CD4-positive, alpha-beta T cell treated with Interleukin-17A for 1 hour (primary cell): ENCODE results near the gene PSPH.
"Not testable (repeated sequence)": the region's sequence is repeated elsewhere in the genome, so short reads cannot be mapped to it uniquely, and the experiment has no call there.

Source experiments
- DNase-seq: peaks from one replicate; pipeline ENCODE4 v3.0.0-alpha.2; 2020

PSPH gene

GRCh38 chr7:56051339-56052191 lies at the start of gene PSPH, which contains the start of gene CCT6A:
Gene PSPH (minus strand): TSS chr7:56051444. CDS start chr7:56021212, 30,232 bp downstream.
Gene CCT6A (plus strand): TSS chr7:56051765. CDS start chr7:56051849, 84 bp downstream.
- DNase-seq = peak; percentile 90

DNA sequence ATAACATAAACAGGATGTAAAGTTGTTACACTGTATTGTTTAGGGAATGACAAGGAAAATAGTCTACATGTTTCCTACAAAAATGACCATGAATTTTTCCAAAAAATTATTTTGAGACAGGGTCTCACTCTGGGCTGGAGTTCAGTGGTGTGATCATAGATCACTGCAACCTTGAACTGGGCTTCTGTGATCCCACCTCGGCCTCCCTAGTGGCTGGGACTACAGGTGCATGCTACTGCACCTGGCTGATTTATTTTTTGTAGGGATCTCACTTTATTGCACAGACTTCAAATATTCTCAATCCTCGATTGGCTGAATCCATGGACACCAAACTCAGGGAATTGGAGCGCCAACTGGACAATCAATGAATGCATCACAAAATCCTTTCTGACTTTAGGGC lies 48.4 kb upstream of the PSPH start:
- DNase-seq = no peak

- not testable (repeated sequence) for DNase-seq
Observed at GRCh38 chr7:56098187-56099008, 47.2 kb upstream of the PSPH start.

DNA sequence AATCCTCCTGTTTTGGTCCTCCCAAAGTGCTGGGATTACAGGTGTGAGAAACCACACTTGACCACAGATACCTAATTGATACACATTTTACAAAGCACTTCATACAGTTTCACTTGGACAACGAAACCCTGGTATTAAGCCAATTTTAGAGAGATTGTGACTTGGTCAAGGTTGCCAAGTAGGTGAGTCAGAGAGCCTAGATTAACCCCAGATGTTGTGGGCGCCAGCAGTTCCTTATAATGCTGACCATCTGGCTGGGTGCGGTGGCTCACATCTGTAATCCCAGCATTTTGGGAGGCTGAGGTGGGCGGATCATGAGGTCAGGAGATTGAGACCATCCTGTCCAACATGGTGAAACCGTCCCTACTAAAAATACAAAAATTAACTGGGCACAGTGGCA lies 46.5 kb upstream of the PSPH start:
- no peak for DNase-seq

DNA sequence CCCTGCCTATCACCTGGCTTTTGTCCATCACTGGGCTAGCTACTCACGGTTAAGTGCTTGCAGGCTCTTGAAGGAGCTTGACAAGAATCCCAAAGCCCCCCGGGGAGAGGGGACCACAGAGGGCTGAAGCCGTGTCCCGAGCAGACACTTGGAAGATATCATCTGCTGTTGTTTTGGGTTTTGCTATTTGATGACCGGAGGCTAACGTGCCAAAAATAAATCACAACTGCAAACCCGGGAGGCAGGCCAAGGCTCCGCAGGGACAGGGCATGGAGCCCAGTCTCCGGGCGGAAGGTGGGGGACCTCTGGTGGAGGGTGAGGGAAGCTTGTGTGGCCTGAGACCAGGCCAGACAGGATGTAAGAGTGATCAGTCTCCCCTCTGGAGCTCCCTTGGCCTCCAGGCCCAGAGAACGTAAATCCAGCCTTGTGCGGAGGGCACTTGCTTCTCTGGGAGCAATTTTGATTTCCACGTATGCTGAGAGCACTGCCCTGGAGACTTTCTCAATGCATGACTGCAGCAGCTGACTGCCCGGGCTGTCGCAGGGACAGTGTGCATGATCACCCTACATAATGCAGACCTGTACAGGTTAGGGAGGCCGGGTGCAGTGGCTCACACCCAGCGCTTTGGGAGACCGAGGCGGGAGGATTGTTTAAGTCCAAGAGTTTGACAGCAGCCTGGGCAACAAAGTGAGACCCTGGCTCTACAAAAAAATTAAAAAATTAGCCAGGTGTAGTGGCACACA lies 41.7 kb upstream of the PSPH start, which contains the start of gene PHKG1:
Gene PHKG1, minus strand, starts transcription at position 164 of the 743 bp plus-strand sequence. CDS start 4,011 bp downstream, outside the sequence.
- DNase-seq = no peak

DNA sequence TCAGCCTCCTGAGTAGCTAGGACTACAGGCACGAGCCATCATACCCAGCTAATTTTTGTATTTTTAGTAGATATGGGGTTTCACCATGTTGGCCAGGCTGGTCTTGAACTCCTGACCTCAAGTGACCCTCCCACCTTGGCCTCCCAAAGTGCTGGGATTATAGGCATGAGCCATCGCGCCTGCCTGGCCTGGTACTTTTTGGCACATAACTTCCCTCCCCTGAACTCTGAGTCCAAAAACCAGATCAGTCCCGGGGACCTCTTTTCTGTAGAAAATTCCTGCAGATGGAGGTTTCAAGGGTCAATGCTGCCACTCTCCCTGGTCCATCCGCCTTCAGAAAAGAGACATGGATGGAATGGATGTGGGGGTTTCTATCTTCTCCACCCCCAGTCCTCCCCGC lies 41.1 kb upstream of the PSPH start:
- DNase-seq = not testable (repeated sequence)

DNA sequence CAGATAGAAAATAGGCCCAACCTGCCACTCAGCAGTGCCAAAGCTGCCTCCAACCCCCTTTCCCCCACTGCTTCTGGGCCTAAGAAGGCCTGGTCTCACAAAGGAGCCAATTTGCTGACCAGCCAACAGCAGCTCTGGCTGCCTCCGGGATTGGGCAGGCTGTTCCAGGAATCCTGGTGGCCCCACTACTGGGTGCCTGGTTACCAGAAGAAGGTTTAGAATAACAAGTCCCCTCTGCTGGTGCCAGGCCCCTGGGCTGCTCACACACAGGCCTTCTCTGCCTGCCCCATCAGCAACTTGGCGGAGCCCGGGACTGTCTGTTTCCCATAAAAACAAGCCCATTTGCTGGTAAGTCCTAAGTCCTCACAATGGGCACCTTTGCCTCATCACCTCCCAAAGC lies 40.3 kb upstream of the PSPH start:
- DNase-seq = no peak

DNA sequence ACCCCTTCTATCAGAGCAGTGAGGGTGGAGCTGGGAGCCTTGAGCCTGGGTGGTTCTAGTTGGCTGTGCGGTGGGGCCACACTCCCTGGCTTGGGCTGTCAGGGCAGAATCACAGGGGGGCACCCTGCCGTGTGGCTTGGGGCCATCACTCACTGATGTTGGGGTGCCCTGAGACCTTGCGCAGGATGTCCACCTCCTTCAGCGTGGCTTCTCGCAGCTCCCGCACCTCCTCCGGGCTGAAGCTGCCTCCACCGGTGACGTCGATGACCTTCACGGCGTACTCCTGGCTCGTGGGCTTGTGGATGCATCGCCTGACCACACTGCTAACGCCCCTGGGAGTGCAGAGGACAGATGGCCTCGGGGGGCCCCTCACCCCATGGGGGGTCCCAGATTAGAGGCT lies 36.2 kb upstream of the PSPH start:
- no peak for DNase-seq

GRCh38 chr7:56086761-56087160 lies 35.5 kb upstream of the PSPH start:
- DNase-seq = no peak

DNA sequence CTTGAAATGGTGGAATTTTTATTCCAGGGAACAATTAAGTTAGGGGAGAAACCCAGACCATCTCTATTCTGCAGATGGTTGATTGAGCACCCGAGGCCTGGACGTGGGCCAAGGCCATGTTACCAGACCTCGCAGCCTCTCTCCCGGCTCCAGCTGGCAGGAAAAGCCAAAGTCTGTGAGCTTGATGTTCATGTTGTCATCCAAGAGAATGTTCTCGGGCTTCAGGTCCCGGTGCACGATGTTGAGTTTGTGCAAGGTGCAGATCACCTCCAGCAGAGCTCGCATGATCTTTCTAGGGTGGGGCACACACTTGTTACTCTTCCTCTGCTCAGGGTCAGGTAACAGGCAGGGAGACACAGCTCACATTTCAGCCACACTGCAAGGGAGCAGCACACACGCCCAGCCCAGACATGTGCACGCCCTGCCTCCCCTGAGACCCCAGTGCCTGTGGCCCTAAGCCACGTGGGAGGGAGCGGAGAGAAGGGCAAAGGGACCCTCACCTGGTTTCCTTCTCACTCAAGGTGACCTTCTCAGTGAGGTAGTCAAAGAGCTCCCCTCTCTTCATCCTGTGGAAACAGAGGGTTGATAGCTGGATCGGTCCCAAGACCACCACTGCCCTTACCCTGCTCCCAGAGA lies 32.0 kb upstream of the PSPH start:
- DNase-seq = no peak

GRCh38 chr7:56081626-56082340 lies 30.5 kb upstream of the PSPH start:
- DNase-seq = no peak

- not testable (repeated sequence) for DNase-seq
Observed at GRCh38 chr7:56080726-56081435, 29.6 kb upstream of the PSPH start.

GRCh38 chr7:56079450-56080185 lies 28.4 kb upstream of the PSPH start:
- no peak for DNase-seq

GRCh38 chr7:56078196-56078595 lies 27.0 kb upstream of the PSPH start:
- DNase-seq = no peak

DNA sequence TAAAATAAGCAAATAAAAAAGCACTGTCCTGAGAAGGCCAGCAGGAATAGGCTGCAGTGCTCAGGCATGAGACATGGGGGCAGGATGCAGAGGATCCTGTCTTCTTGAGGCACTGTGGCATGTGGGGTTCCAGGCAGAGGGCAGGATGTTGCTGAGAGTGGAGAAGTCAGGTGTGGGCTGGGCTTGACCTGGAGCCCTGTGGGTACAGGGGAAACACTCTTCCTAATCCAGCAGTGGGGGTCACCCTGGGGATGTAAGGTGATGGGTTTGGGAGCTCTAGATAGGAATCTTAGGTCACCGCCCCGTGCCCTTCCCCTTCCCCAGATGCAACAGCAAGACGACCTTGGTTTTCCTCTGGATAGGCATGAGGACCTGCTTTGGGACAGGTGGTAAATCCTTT lies 26.4 kb upstream of the PSPH start:
- no peak for DNase-seq

GRCh38 chr7:56074371-56074791 lies 23.1 kb upstream of the PSPH start:
- DNase-seq = peak; percentile 79

DNA sequence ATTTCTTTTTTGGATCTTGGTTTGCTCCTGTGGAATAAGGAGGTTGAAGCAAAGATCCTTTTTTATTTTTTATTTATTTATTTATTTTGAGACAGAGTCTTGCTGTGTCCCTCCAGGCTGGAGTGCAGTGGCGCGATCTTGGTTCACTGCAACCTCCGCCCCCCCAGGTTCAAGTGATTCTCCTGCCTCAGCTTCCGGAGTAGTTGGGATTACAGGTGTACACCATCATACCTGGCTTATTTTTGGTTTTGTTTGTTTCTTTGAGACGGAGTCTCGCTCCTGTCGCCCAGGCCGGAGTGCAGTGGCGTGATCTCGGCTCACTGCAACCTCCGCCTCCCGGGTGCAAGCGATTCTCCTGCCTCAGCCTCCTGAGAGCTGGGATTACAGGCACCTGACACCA lies 15.1 kb upstream of the PSPH start:
- DNase-seq = not testable (repeated sequence)

- DNase-seq = peak; percentile 90
Observed at GRCh38 chr7:56063882-56064625, 12.8 kb upstream of the PSPH start, which contains the start of gene SUMF2. Gene SUMF2 (plus strand): TSS chr7:56064286. CDS start chr7:56064312, 26 bp downstream.

- DNase-seq = no peak
Observed at GRCh38 chr7:56063500-56063881, 12.2 kb upstream of the PSPH start.
